GM12878 (cell line): ENCODE measurements around the gene HMCN2. TPM values are rescaled to one million over a fixed set of nuclear protein-coding genes. Genes with fewer than 3 reads are reported as not detected.
"Not testable (repeated sequence)": the region's sequence is repeated elsewhere in the genome, so short reads cannot be mapped to it uniquely, and the experiment has no call there.

ENCODE experiments used
- ATAC-seq: fragments of 200-7000 bp; cut with Tn5 transposase; 3 replicates; pipeline ENCODE4 v1.9.1; 2020; ENCODE audit warnings: mild to moderate bottlenecking, moderate library complexity
- BruUV-seq: library from RNA; stranded (reverse); fragments of 400-500 nt; replicated peaks from 2 replicates; lab custom pipeline; 2021; lab: Mats Ljungman, UMichigan
- CTCF ChIA-PET: fragments of 300-600 bp; sonication (Branson Sonifier 250); formaldehyde crosslinking; extraction: SDS; loops from one replicate; lab custom pipeline; 2021; ENCODE audit warnings: inconsistent platforms; lab: Yijun Ruan, JAX
- POLR2A ChIA-PET: fragments of 350-600 bp; formaldehyde crosslinking; extraction: SDS; loops from one replicate; lab custom pipeline; 2021; ENCODE audit warnings: inconsistent platforms; lab: Charles Lee
- RAD21 ChIA-PET: fragments of 300-600 bp; sonication (Branson Sonifier 250); formaldehyde crosslinking; loops from one replicate; lab custom pipeline; 2023; ENCODE audit warnings: antibody characterized with exemption; ENCODE audit not compliant: unreplicated experiment; lab: Charles Lee
- SMC1A ChIA-PET: fragments of 300-600 bp; sonication (Branson Sonifier 250); formaldehyde crosslinking; loops from one replicate; lab custom pipeline; 2023; ENCODE audit not compliant: unreplicated experiment, uncharacterized antibody; lab: Charles Lee
- DNase-seq: peaks from one replicate; pipeline ENCODE4 v3.0.0-alpha.2; 2011; ENCODE audit warnings: low read depth, low spot score
- FAIRE-seq: peaks from 3 replicates; lab custom pipeline; 2011; peaks lifted over from hg19 to GRCh38; lab: Jason Lieb, UNC
- H2AFZ ChIP-seq: 2 replicates; pipeline ENCODE4 v1.6.0; 2011; ENCODE audit warnings: low read depth, low read length, control low read depth; ENCODE audit not compliant: control insufficient read depth
- H3K27ac ChIP-seq: 2 replicates; pipeline ENCODE4 v1.5.1; 2011; ENCODE audit warnings: control low read depth; ENCODE audit not compliant: control insufficient read depth, insufficient read depth
- H3K27me3 ChIP-seq, 2 experiments: replicated peaks in 1 of 2; 2 replicates each; pipeline versions ENCODE4 v1.6.0 to v1.6.1; 2011; ENCODE audit warnings: low read length in 1 of 2; ENCODE audit not compliant: control insufficient read depth in 2 of 2, insufficient read depth in 2 of 2
- H3K36me3 ChIP-seq, 2 experiments: 2 replicates each; pipeline ENCODE4 v1.5.1; 2011; ENCODE audit warnings: low read length in 1 of 2; ENCODE audit not compliant: control insufficient read depth in 2 of 2, insufficient read depth in 2 of 2
- H3K4me1 ChIP-seq: 2 replicates; pipeline ENCODE4 v1.6.1; 2011; ENCODE audit warnings: mild to moderate bottlenecking, low read length, moderate library complexity, mixed read lengths; ENCODE audit not compliant: control insufficient read depth, insufficient read depth
- H3K4me2 ChIP-seq: 2 replicates; pipeline ENCODE4 v1.6.0; 2011; ENCODE audit warnings: control low read depth; ENCODE audit not compliant: control insufficient read depth, insufficient read depth
- H3K4me3 ChIP-seq: fragments of 200-600 bp; sonication (generic); 2 replicates; pipeline ENCODE4 v1.5.1; 2016
- H3K79me2 ChIP-seq: 2 replicates; pipeline ENCODE4 v1.6.0; 2011; ENCODE audit warnings: low read length; ENCODE audit not compliant: control insufficient read depth, insufficient read depth
- H3K9ac ChIP-seq: 2 replicates; pipeline ENCODE4 v1.8.0; 2011; ENCODE audit warnings: low read length, control low read depth, mixed read lengths; ENCODE audit not compliant: control insufficient read depth, insufficient read depth
- H3K9me3 ChIP-seq: replicated peaks from 3 replicates; pipeline ENCODE4 v1.5.1; 2011; ENCODE audit warnings: mild to moderate bottlenecking, low read length; ENCODE audit not compliant: control insufficient read depth, insufficient read depth
- H4K20me1 ChIP-seq: 2 replicates; pipeline ENCODE4 v1.6.0; 2011; ENCODE audit not compliant: control insufficient read depth, insufficient read depth
- WGBS: methylation state at CpG from one replicate; pipeline ENCODE4 v1.1.6; 2016; ENCODE audit warnings: low lambda C conversion rate; ENCODE audit not compliant: insufficient replicate concordance, insufficient coverage; ENCODE audit errors: missing lambda C conversion rate; 5-methylcytosine and 5-hydroxymethylcytosine counted together
- in situ Hi-C: fragments of 300-500 bp; cut with MboI; formaldehyde crosslinking; loops from 9 replicates; pipeline ENCODE4 v1.14.3; 2018; ENCODE audit warnings: mixed read lengths
- intact Hi-C: fragments of 100-400 bp; cut with micrococcal nuclease; formaldehyde crosslinking; loops from one replicate; pipeline ENCODE4 v1.14.2; 2022; ENCODE audit not compliant: unreplicated experiment
- polyA plus RNA-seq, 11 experiments: library from polyadenylated mRNA; depleted of rRNA in 4 of 11; unstranded in 6 of 11; stranded (reverse) in 5 of 11; fragments of >200 nt; fragmentation: Nextera tagmentation in 4 of 11; fragmentation: Illumina TruSeq in 1 of 11; extraction: Ambion mirVana in 4 of 11; extraction: Trizol in 1 of 11; gene quantifications; 1 replicate in 1 of 11; 2 replicates in 10 of 11; pipeline versions ENCODE4 v1.2.1 to v1.2.3, GENCODE V29; 2011 to 2016; ENCODE audit warnings: inconsistent platforms in 2 of 11, missing spikeins in 2 of 11, low read depth in 1 of 11
- total RNA-seq, 4 experiments: library from RNA; depleted of rRNA in 3 of 4; stranded (reverse); fragments of >200 nt in 3 of 4; fragmentation: Illumina TruSeq in 1 of 4; extraction: Trizol in 1 of 4; gene quantifications; 2 replicates each; pipeline versions ENCODE4 v1.2.1 to v1.2.3, GENCODE V29; 2013 to 2021
- TF ChIP-seq, protein P1 (sequence below): fragments of 150-350 bp; IDR thresholded peaks from 2 replicates; pipeline ENCODE4 v1.6.1; 2014; ENCODE audit warnings: mild to moderate bottlenecking, low read depth, low read length

HMCN2 gene
- total and polyA plus RNA-seq, 10 of the 15 experiments (the other 5 are each of a cell fraction or from before 2014, with no cell fraction given): 0.04 TPM; not detected in 9

DNA sequence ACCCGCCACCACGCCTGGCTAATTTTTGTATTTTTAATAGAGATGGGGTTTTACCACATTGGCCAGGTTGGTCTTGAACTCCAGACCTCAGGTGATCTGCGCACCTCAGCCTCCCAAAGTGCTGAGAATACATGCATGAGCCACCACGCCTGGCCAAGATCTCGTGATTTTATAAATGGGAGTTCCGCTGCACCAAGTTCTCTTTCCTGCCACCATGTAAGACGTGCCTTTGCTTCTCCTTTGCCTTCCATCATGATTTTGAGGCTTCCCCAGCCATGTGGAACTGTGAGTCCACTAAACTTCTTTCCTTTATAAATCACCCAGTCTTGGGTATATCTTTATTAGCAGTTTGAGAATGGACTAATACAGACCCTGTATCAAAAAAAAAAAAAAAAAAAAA is 7.4 kb upstream of the HMCN2 start:
- ATAC-seq, H3K27me3 ChIP-seq, BruUV-seq, intact Hi-C loops, POLR2A ChIA-PET, H4K20me1 ChIP-seq, RAD21 ChIA-PET, H2AFZ ChIP-seq, CTCF ChIA-PET, H3K4me2 ChIP-seq, H3K36me3 ChIP-seq, DNase-seq, in situ Hi-C loops, H3K4me3 ChIP-seq, FAIRE-seq, H3K9ac ChIP-seq, H3K4me1 ChIP-seq, SMC1A ChIA-PET, H3K27ac ChIP-seq, H3K79me2 ChIP-seq, H3K9me3 ChIP-seq: not testable (repeated sequence)
- 37% methylated on average over 7 of the region's 7 CpGs for WGBS

DNA sequence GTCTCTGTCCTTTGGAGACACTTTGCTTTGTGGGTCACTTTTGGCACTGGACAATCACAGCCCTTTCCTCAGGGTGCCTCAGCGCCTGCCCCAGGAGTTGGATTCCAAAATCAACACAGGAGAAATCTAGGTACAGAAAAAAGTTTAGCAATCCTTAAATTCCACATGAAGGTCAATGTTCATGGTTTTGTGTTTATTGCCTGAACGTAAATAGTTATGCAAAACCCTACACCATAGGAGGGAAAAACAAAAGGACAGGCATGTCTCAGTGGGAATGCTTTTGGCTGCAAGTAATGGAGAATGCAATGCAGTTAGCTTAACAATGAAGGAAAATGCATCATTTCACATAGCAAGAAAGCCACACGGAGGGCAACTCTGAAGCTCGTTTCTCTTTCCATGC is 6.5 kb upstream of the HMCN2 start:
- RAD21 ChIA-PET: no interaction called here
- Histone ChIP-seq H3K36me3 (no peaks in the 10 kb centered on the region), H3K9ac (no peak overlapping the region), H3K4me2 (no peak overlapping the region), H3K27ac (no peak overlapping the region), H2AFZ (no peak overlapping the region), H3K27me3 (peaks cover 4 to 8% of the 10 kb centered on the region in 2 experiments), H3K79me2 (no peaks in the 10 kb centered on the region), H3K4me1 (no peaks in the 10 kb centered on the region), H4K20me1 (no peaks in the 10 kb centered on the region), H3K4me3 (no peak overlapping the region), H3K9me3 (no peaks in the 10 kb centered on the region)
- intact Hi-C loops (no loop called here), in situ Hi-C loops (no loop called here)
- SMC1A ChIA-PET: no interaction called here
- POLR2A ChIA-PET: no interaction called here
- ATAC-seq: no peak
- CTCF ChIA-PET: interaction anchor here (0.6 kb wide), 1 partner anchor 444 kb away, joined by 3 read pairs; no protein-coding TSS in a partner anchor
- no peak for FAIRE-seq
- no peak for DNase-seq
- WGBS: 32% methylated on average over 4 of the region's 4 CpGs
- TF ChIP-seq, protein P1, sequence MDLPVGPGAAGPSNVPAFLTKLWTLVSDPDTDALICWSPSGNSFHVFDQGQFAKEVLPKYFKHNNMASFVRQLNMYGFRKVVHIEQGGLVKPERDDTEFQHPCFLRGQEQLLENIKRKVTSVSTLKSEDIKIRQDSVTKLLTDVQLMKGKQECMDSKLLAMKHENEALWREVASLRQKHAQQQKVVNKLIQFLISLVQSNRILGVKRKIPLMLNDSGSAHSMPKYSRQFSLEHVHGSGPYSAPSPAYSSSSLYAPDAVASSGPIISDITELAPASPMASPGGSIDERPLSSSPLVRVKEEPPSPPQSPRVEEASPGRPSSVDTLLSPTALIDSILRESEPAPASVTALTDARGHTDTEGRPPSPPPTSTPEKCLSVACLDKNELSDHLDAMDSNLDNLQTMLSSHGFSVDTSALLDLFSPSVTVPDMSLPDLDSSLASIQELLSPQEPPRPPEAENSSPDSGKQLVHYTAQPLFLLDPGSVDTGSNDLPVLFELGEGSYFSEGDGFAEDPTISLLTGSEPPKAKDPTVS: no peak
- no TSS peak for BruUV-seq
